Epidermal melanocyte (primary cell): ENCODE measurements around the gene STK11.
A peak's percentile ranks its signal among the peaks of the same experiment; 100 is the strongest.
"Not testable (repeated sequence)": the region's sequence is repeated elsewhere in the genome, so short reads cannot be mapped to it uniquely, and the experiment has no call there.

ENCODE experiments used
- DNase-seq: peaks from one replicate; pipeline ENCODE4 v3.0.0; 2011; ENCODE audit warnings: low spot score; ENCODE audit not compliant: insufficient read length

Gene STK11

GRCh38 chr19:1206150-1206863 lies 729 bp downstream of the STK11 start:
- peak; percentile 12 for DNase-seq

- peak; percentile 5 for DNase-seq
Observed at GRCh38 chr19:1206864-1207450, 1.4 kb downstream of the STK11 start.

- DNase-seq, result not testable (repeated sequence)
Observed at GRCh38 chr19:1208830-1209229, 3.3 kb downstream of the STK11 start.

- peak; percentile 40 for DNase-seq
Observed at GRCh38 chr19:1210227-1210538, 4.6 kb downstream of the STK11 start.

- no peak for DNase-seq
Observed at GRCh38 chr19:1211494-1212234, 6.1 kb downstream of the STK11 start.

GRCh38 chr19:1213391-1214286 lies 8.1 kb downstream of the STK11 start:
- DNase-seq, result peak; percentile 71

GRCh38 chr19:1214299-1214861 lies 8.8 kb downstream of the STK11 start:
- no peak for DNase-seq

- peak; percentile 76 for DNase-seq
Observed at GRCh38 chr19:1214862-1215731, 9.5 kb downstream of the STK11 start.

- DNase-seq, result no peak
Observed at GRCh38 chr19:1216756-1217155, 11.2 kb downstream of the STK11 start.

GRCh38 chr19:1217366-1217765 lies 11.8 kb downstream of the STK11 start:
- no peak for DNase-seq

- no peak for DNase-seq
Observed at GRCh38 chr19:1218751-1219567, 13.4 kb downstream of the STK11 start.

GRCh38 chr19:1219786-1220476 lies 14.4 kb downstream of the STK11 start:
- no peak for DNase-seq

- no peak for DNase-seq
Observed at GRCh38 chr19:1220477-1220930, 14.9 kb downstream of the STK11 start.

- DNase-seq, result peak; percentile 73
Observed at GRCh38 chr19:1220976-1221903, 15.7 kb downstream of the STK11 start.

GRCh38 chr19:1221904-1222255 lies 16.3 kb downstream of the STK11 start:
- DNase-seq, result no peak

- DNase-seq, result no peak
Observed at GRCh38 chr19:1222394-1222793, 16.8 kb downstream of the STK11 start.

- no peak for DNase-seq
Observed at GRCh38 chr19:1223018-1223855, 17.7 kb downstream of the STK11 start.
